GM12878 (cell line): ENCODE measurements around the gene GPC6. TPM values are rescaled to one million over a fixed set of nuclear protein-coding genes. Genes with fewer than 3 reads are reported as not detected.

Experiments used
- ATAC-seq: fragments of 200-7000 bp; cut with Tn5 transposase; 3 replicates; pipeline ENCODE4 v1.9.1; 2020; ENCODE audit warnings: mild to moderate bottlenecking, moderate library complexity
- BruUV-seq: library from RNA; stranded (reverse); fragments of 400-500 nt; replicated peaks from 2 replicates; lab custom pipeline; 2021; lab: Mats Ljungman, UMichigan
- CTCF ChIA-PET: fragments of 300-600 bp; sonication (Branson Sonifier 250); formaldehyde crosslinking; extraction: SDS; loops from one replicate; lab custom pipeline; 2021; ENCODE audit warnings: inconsistent platforms; lab: Yijun Ruan, JAX
- POLR2A ChIA-PET: fragments of 350-600 bp; formaldehyde crosslinking; extraction: SDS; loops from one replicate; lab custom pipeline; 2021; ENCODE audit warnings: inconsistent platforms; lab: Charles Lee
- RAD21 ChIA-PET: fragments of 300-600 bp; sonication (Branson Sonifier 250); formaldehyde crosslinking; loops from one replicate; lab custom pipeline; 2023; ENCODE audit warnings: antibody characterized with exemption; ENCODE audit not compliant: unreplicated experiment; lab: Charles Lee
- SMC1A ChIA-PET: fragments of 300-600 bp; sonication (Branson Sonifier 250); formaldehyde crosslinking; loops from one replicate; lab custom pipeline; 2023; ENCODE audit not compliant: unreplicated experiment, uncharacterized antibody; lab: Charles Lee
- DNase-seq: peaks from one replicate; pipeline ENCODE4 v3.0.0-alpha.2; 2011; ENCODE audit warnings: low read depth, low spot score
- FAIRE-seq: peaks from 3 replicates; lab custom pipeline; 2011; peaks lifted over from hg19 to GRCh38; lab: Jason Lieb, UNC
- H2AFZ ChIP-seq: 2 replicates; pipeline ENCODE4 v1.6.0; 2011; ENCODE audit warnings: low read depth, low read length, control low read depth; ENCODE audit not compliant: control insufficient read depth
- H3K27ac ChIP-seq: 2 replicates; pipeline ENCODE4 v1.5.1; 2011; ENCODE audit warnings: control low read depth; ENCODE audit not compliant: control insufficient read depth, insufficient read depth
- H3K27me3 ChIP-seq, 2 experiments: replicated peaks in 1 of 2; 2 replicates each; pipeline versions ENCODE4 v1.6.0 to v1.6.1; 2011; ENCODE audit warnings: low read length in 1 of 2; ENCODE audit not compliant: control insufficient read depth in 2 of 2, insufficient read depth in 2 of 2
- H3K36me3 ChIP-seq, 2 experiments: 2 replicates each; pipeline ENCODE4 v1.5.1; 2011; ENCODE audit warnings: low read length in 1 of 2; ENCODE audit not compliant: control insufficient read depth in 2 of 2, insufficient read depth in 2 of 2
- H3K4me1 ChIP-seq: 2 replicates; pipeline ENCODE4 v1.6.1; 2011; ENCODE audit warnings: mild to moderate bottlenecking, low read length, moderate library complexity, mixed read lengths; ENCODE audit not compliant: control insufficient read depth, insufficient read depth
- H3K4me2 ChIP-seq: 2 replicates; pipeline ENCODE4 v1.6.0; 2011; ENCODE audit warnings: control low read depth; ENCODE audit not compliant: control insufficient read depth, insufficient read depth
- H3K4me3 ChIP-seq: fragments of 200-600 bp; sonication (generic); 2 replicates; pipeline ENCODE4 v1.5.1; 2016
- H3K79me2 ChIP-seq: 2 replicates; pipeline ENCODE4 v1.6.0; 2011; ENCODE audit warnings: low read length; ENCODE audit not compliant: control insufficient read depth, insufficient read depth
- H3K9ac ChIP-seq: 2 replicates; pipeline ENCODE4 v1.8.0; 2011; ENCODE audit warnings: low read length, control low read depth, mixed read lengths; ENCODE audit not compliant: control insufficient read depth, insufficient read depth
- H3K9me3 ChIP-seq: replicated peaks from 3 replicates; pipeline ENCODE4 v1.5.1; 2011; ENCODE audit warnings: mild to moderate bottlenecking, low read length; ENCODE audit not compliant: control insufficient read depth, insufficient read depth
- H4K20me1 ChIP-seq: 2 replicates; pipeline ENCODE4 v1.6.0; 2011; ENCODE audit not compliant: control insufficient read depth, insufficient read depth
- BRCA1 ChIP-seq: IDR thresholded peaks from 2 replicates; pipeline ENCODE4 v1.6.1; 2011; ENCODE audit warnings: low read depth, low read length, improper control_type of control experiment
- E4F1 ChIP-seq: fragments of 450-650 bp; IDR thresholded peaks from 2 replicates; pipeline ENCODE4 v1.6.1; 2018; ENCODE audit warnings: borderline replicate concordance, mild to moderate bottlenecking; ENCODE audit not compliant: partially characterized antibody
- EGR1 ChIP-seq, 2 experiments: IDR thresholded peaks; 1 replicate in 1 of 2; 2 replicates in 1 of 2; pipeline ENCODE4 v1.6.1; 2011 to 2012; ENCODE audit warnings: low read depth in 2 of 2, low read length in 2 of 2, borderline replicate concordance in 1 of 2, mild to moderate bottlenecking in 1 of 2, moderate library complexity in 1 of 2
- ESRRA ChIP-seq: IDR thresholded peaks from 2 replicates; pipeline ENCODE4 v1.6.1; 2012; ENCODE audit warnings: mild to moderate bottlenecking, low read length, improper control_type of control experiment
- ETV6 ChIP-seq, 2 experiments: fragments of 450-650 bp in 1 of 2; IDR thresholded peaks in 1 of 2; conservative IDR thresholded peaks in 1 of 2; 2 replicates each; pipeline ENCODE4 v1.6.1; 2014; ENCODE audit warnings: antibody characterized with exemption in 1 of 2, borderline replicate concordance in 1 of 2, low read depth in 1 of 2, mild to moderate bottlenecking in 1 of 2, moderate library complexity in 1 of 2
- JUND ChIP-seq: IDR thresholded peaks from 2 replicates; pipeline ENCODE4 v1.6.1; 2012; ENCODE audit warnings: low read depth, mild to moderate bottlenecking, low read length, improper control_type of control experiment, moderate library complexity
- KDM1A ChIP-seq: fragments of 200-600 bp; sonication (generic); IDR thresholded peaks from 2 replicates; pipeline ENCODE4 v1.6.1; 2016; ENCODE audit warnings: borderline replicate concordance
- MEF2B ChIP-seq: fragments of 450-650 bp; IDR thresholded peaks from 2 replicates; pipeline ENCODE4 v1.6.1; 2018; ENCODE audit warnings: mild to moderate bottlenecking, moderate library complexity; ENCODE audit not compliant: partially characterized antibody, poor library complexity, severe bottlenecking
- SRF ChIP-seq, 2 experiments: IDR thresholded peaks; 2 replicates each; pipeline ENCODE4 v1.6.1; 2011; ENCODE audit warnings: low read depth in 2 of 2, low read length in 2 of 2, mild to moderate bottlenecking in 1 of 2, moderate library complexity in 1 of 2
- WGBS: methylation state at CpG from one replicate; pipeline ENCODE4 v1.1.6; 2016; ENCODE audit warnings: low lambda C conversion rate; ENCODE audit not compliant: insufficient replicate concordance, insufficient coverage; ENCODE audit errors: missing lambda C conversion rate; 5-methylcytosine and 5-hydroxymethylcytosine counted together
- in situ Hi-C: fragments of 300-500 bp; cut with MboI; formaldehyde crosslinking; loops from 9 replicates; pipeline ENCODE4 v1.14.3; 2018; ENCODE audit warnings: mixed read lengths
- intact Hi-C: fragments of 100-400 bp; cut with micrococcal nuclease; formaldehyde crosslinking; loops from one replicate; pipeline ENCODE4 v1.14.2; 2022; ENCODE audit not compliant: unreplicated experiment
- polyA plus RNA-seq, 11 experiments: library from polyadenylated mRNA; depleted of rRNA in 4 of 11; unstranded in 6 of 11; stranded (reverse) in 5 of 11; fragments of >200 nt; fragmentation: Nextera tagmentation in 4 of 11; fragmentation: Illumina TruSeq in 1 of 11; extraction: Ambion mirVana in 4 of 11; extraction: Trizol in 1 of 11; gene quantifications; 1 replicate in 1 of 11; 2 replicates in 10 of 11; pipeline versions ENCODE4 v1.2.1 to v1.2.3, GENCODE V29; 2011 to 2016; ENCODE audit warnings: inconsistent platforms in 2 of 11, missing spikeins in 2 of 11, low read depth in 1 of 11
- total RNA-seq, 4 experiments: library from RNA; depleted of rRNA in 3 of 4; stranded (reverse); fragments of >200 nt in 3 of 4; fragmentation: Illumina TruSeq in 1 of 4; extraction: Trizol in 1 of 4; gene quantifications; 2 replicates each; pipeline versions ENCODE4 v1.2.1 to v1.2.3, GENCODE V29; 2013 to 2021

Gene GPC6
- total and polyA plus RNA-seq, 10 of the 15 experiments (the other 5 are each of a cell fraction or from before 2014, with no cell fraction given), result 0.03 to 0.04 (median 0.03) TPM; not detected in 7

DNA sequence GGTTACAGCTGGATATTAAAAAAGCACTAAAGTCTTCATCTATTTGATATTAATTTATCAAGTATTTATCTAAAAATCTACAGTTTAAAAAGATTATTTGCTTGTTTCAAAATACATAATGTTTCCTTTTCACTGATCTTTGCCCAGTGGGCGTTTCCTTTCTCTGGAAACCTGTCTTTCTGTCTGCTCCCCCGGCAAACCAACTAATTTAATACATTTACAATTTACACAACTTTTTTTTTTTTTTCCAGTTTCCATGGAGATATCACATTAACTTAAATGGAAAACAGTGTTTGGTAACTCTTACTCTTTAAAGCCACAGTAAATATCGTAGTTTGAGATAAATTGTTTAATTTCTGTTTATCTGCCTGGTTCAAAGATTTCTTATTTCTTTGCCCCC is 5.3 kb downstream of the GPC6 start:
- 11% methylated on average over 3 of the region's 3 CpGs for WGBS
- Histone ChIP-seq H3K4me2 (no peak overlapping the region), H3K79me2 (no peaks in the 10 kb centered on the region), H3K9me3 (no peaks in the 10 kb centered on the region; the same call in 2 of the 3 replicates), H3K27ac (no peak overlapping the region), H3K27me3 (no peaks in the 10 kb centered on the region)
- RAD21 ChIA-PET, result no interaction called here
- BruUV-seq, result no TSS peak
- SMC1A ChIA-PET, result interaction anchor here (1.1 kb wide), 1 partner anchor 17 kb away, joined by 3 read pairs; no protein-coding TSS in a partner anchor
- CTCF ChIA-PET, result no interaction called here
- intact Hi-C loops, result loop anchor here (10.0 kb wide), 1 partner anchor 1047 kb away; no protein-coding TSS in a partner anchor
- FAIRE-seq, result no peak
- no peak for TF ChIP-seq ETV6 (conservative IDR thresholded peaks at IDR 0.05 in 1 of 2, IDR thresholded peaks at IDR 0.05 in 1 of 2; ENCODE audit: borderline replicate concordance in 1 of 2, low read depth in 1 of 2)
- no peak for TF ChIP-seq JUND
- TF ChIP-seq BRCA1, result no peak
- TF ChIP-seq EGR1 (IDR thresholded peaks at IDR 0.05; ENCODE audit: borderline replicate concordance in 1 of 2, low read depth in 2 of 2, low read length in 2 of 2), result no peak
- TF ChIP-seq E4F1, result no peak
- TF ChIP-seq KDM1A, result no peak
- no peak for TF ChIP-seq ESRRA
- no peak for TF ChIP-seq SRF (IDR thresholded peaks at IDR 0.05; ENCODE audit: low read depth in 2 of 2, low read length in 2 of 2)
- TF ChIP-seq MEF2B, result no peak
- TF ChIP-seq, all 136 proteins: peak for 0
- Histone ChIP-seq H3K4me3 (no peak overlapping the region), H2AFZ (no peak overlapping the region), H4K20me1 (no peaks in the 10 kb centered on the region), H3K4me1 (no peaks in the 10 kb centered on the region), H3K36me3 (no peaks in the 10 kb centered on the region), H3K9ac (no peak overlapping the region)
- no peak for DNase-seq
- in situ Hi-C loops, result no loop called here
- no peak for ATAC-seq
- POLR2A ChIA-PET, result no interaction called here
